WTC11 (cell line): ENCODE results near the gene DMRTA2. TPM values are rescaled to one million over a fixed set of nuclear protein-coding genes. Genes with fewer than 3 reads are reported as not detected.

Experiments
- ATAC-seq: fragments of 200-7000 bp; cut with Tn5 transposase; 2 replicates; pipeline ENCODE4 v1.10.0; 2021; ENCODE audit warnings: mild to moderate bottlenecking, moderate library complexity
- CTCF ChIA-PET: fragments of 300-600 bp; sonication (Branson Sonifier 250); formaldehyde crosslinking; loops from one replicate; lab custom pipeline; 2021; ENCODE audit warnings: antibody characterized with exemption; lab: Charles Lee
- POLR2A ChIA-PET: fragments of 350-600 bp; sonication (Branson Sonifier 250); formaldehyde crosslinking; loops from one replicate; lab custom pipeline; 2021; ENCODE audit warnings: antibody characterized with exemption; lab: Charles Lee
- DNase-seq: peaks from one replicate; pipeline ENCODE4 v3.0.0; 2021; ENCODE audit warnings: low spot score
- H3K27ac Mint-ChIP-seq: 2 replicates; pipeline ENCODE4 v1.8.0; 2021; ENCODE audit warnings: mixed read lengths
- H3K27me3 Mint-ChIP-seq: 2 replicates; pipeline ENCODE4 v1.8.0; 2021; ENCODE audit warnings: low read depth, mild to moderate bottlenecking, moderate library complexity, mixed read lengths
- H3K36me3 Mint-ChIP-seq: 2 replicates; pipeline ENCODE4 v1.8.0; 2021; ENCODE audit warnings: mixed read lengths
- H3K4me1 Mint-ChIP-seq: 2 replicates; pipeline ENCODE4 v1.8.0; 2022; ENCODE audit warnings: mixed read lengths
- H3K4me3 Mint-ChIP-seq: 2 replicates; pipeline ENCODE4 v1.8.0; 2021; ENCODE audit warnings: mild to moderate bottlenecking, moderate library complexity, mixed read lengths
- H3K9me3 Mint-ChIP-seq: 2 replicates; pipeline ENCODE4 v1.8.0; 2021; ENCODE audit warnings: mixed read lengths
- ATF1 ChIP-seq: sonication (generic); formaldehyde crosslinking; IDR thresholded peaks from 2 replicates; pipeline ENCODE4 v1.8.1; 2023; ENCODE audit warnings: mild to moderate bottlenecking, moderate library complexity, missing genetic modification reagents
- ESRRA ChIP-seq: sonication (generic); formaldehyde crosslinking; IDR thresholded peaks from 2 replicates; pipeline ENCODE4 v1.8.1; 2022; ENCODE audit warnings: mild to moderate bottlenecking, missing genetic modification reagents, borderline replicate concordance
- FOXK1 ChIP-seq: sonication (generic); formaldehyde crosslinking; IDR thresholded peaks from 2 replicates; pipeline ENCODE4 v1.8.0; 2022; ENCODE audit warnings: mild to moderate bottlenecking, moderate library complexity, missing genetic modification reagents
- GABPB1 ChIP-seq: sonication (generic); formaldehyde crosslinking; IDR thresholded peaks from 2 replicates; pipeline ENCODE4 v1.8.1; 2023; ENCODE audit warnings: mild to moderate bottlenecking, missing genetic modification reagents
- GTF2I ChIP-seq: fragments of 250-450 bp; sonication (Bioruptor Pico); conservative IDR thresholded peaks from 2 replicates; pipeline ENCODE4 v1.4.0; 2021; ENCODE audit warnings: mild to moderate bottlenecking
- IRF2 ChIP-seq: sonication (generic); formaldehyde crosslinking; IDR thresholded peaks from 2 replicates; pipeline ENCODE4 v1.8.0; 2022; ENCODE audit warnings: low read depth, missing genetic modification reagents, borderline replicate concordance
- MXD4 ChIP-seq: fragments of 250-450 bp; sonication (Bioruptor Pico); IDR thresholded peaks from 2 replicates; pipeline ENCODE4 v1.8.0; 2021; ENCODE audit warnings: mild to moderate bottlenecking, moderate library complexity, borderline replicate concordance
- NR3C1 ChIP-seq: sonication (generic); formaldehyde crosslinking; conservative IDR thresholded peaks from 2 replicates; pipeline ENCODE4 v1.8.1; 2023; ENCODE audit warnings: low read depth, mild to moderate bottlenecking, missing genetic modification reagents
- OVOL2 ChIP-seq: fragments of 250-450 bp; sonication (Bioruptor Pico); IDR thresholded peaks from 2 replicates; pipeline ENCODE4 v1.9.0; 2021; ENCODE audit warnings: mild to moderate bottlenecking, borderline replicate concordance
- PRRX2 ChIP-seq: fragments of 250-450 bp; sonication (Bioruptor Pico); IDR thresholded peaks from 2 replicates; pipeline ENCODE4 v1.8.0; 2021; ENCODE audit warnings: mild to moderate bottlenecking
- RELA ChIP-seq: sonication (generic); formaldehyde crosslinking; IDR thresholded peaks from 2 replicates; pipeline ENCODE4 v1.8.1; 2022; ENCODE audit warnings: missing genetic modification reagents, mild to moderate bottlenecking, borderline replicate concordance
- SOX15 ChIP-seq: fragments of 250-450 bp; sonication (Bioruptor Pico); IDR thresholded peaks from 2 replicates; pipeline ENCODE4 v1.9.0; 2021; ENCODE audit warnings: mild to moderate bottlenecking
- SP1 ChIP-seq: sonication (generic); formaldehyde crosslinking; conservative IDR thresholded peaks from 2 replicates; pipeline ENCODE4 v1.8.1; 2022; ENCODE audit warnings: missing genetic modification reagents
- TEAD4 ChIP-seq: sonication (generic); formaldehyde crosslinking; IDR thresholded peaks from 2 replicates; pipeline ENCODE4 v1.8.0; 2022; ENCODE audit warnings: mild to moderate bottlenecking, missing genetic modification reagents
- total RNA-seq: library from RNA; stranded (reverse); gene quantifications from 3 replicates; pipeline ENCODE4 v1.2.3, GENCODE V29; 2021
- TF ChIP-seq, protein P1 (sequence below): fragments of 200-600 bp; IDR thresholded peaks from 2 replicates; pipeline ENCODE4 v1.8.0; 2022; ENCODE audit warnings: antibody characterized with exemption
- TF ChIP-seq, protein P2 (sequence below): sonication (generic); formaldehyde crosslinking; IDR thresholded peaks from 2 replicates; pipeline ENCODE4 v1.8.0; 2023; ENCODE audit warnings: mild to moderate bottlenecking, missing genetic modification reagents
- TF ChIP-seq, protein P3 (sequence below): sonication (generic); formaldehyde crosslinking; IDR thresholded peaks from 2 replicates; pipeline ENCODE4 v1.8.1; 2022; ENCODE audit warnings: low read depth, mild to moderate bottlenecking, moderate library complexity, missing genetic modification reagents, borderline replicate concordance
- TF ChIP-seq, protein P4 (sequence below): sonication (generic); formaldehyde crosslinking; IDR thresholded peaks from 2 replicates; pipeline ENCODE4 v1.8.1; 2023; ENCODE audit warnings: mild to moderate bottlenecking, missing genetic modification reagents
- TF ChIP-seq, protein P5 (sequence below): sonication (generic); formaldehyde crosslinking; IDR thresholded peaks from 2 replicates; pipeline ENCODE4 v1.8.0; 2022; ENCODE audit warnings: mild to moderate bottlenecking, missing genetic modification reagents
- TF ChIP-seq, protein P6 (sequence below): sonication (generic); formaldehyde crosslinking; IDR thresholded peaks from 2 replicates; pipeline ENCODE4 v1.8.0; 2022; ENCODE audit warnings: mild to moderate bottlenecking, missing genetic modification reagents

The DMRTA2 gene
- total RNA-seq, 1 experiment from 2014 or later = not detected

DNA sequence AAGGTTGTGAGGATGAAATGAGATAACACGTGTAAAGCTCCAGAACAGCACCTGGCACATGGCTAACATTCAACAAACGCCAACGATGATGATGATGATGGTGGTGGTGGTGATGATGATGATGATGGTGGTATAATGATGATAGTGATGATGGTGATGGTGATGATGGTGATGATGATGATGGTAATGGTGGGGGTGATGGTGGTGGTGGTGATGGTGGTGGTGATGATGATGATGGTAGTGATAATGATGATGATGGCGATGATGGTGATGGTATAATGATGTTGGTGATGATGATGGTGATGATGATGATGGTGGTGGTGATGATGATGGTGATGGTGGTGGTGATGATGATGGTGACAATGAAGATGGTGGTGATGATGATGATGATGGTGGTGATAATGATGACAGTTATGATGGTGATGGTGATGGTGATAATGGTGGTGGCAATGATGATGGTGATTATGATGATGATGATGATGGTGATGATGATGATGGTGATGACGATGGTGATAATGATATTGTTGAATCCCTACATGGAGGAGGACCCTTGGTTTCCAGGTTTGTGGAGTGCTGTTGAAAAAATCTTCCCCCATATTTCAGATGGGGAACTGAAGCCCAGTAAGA is 54.1 kb downstream of the DMRTA2 start:
- Mint-ChIP-seq H3K4me1 (0 out of 2 replicates have a peak, but pooled peaks cover 4% of the 10 kb centered on the region), H3K4me3 (no peak overlapping the region)

DNA sequence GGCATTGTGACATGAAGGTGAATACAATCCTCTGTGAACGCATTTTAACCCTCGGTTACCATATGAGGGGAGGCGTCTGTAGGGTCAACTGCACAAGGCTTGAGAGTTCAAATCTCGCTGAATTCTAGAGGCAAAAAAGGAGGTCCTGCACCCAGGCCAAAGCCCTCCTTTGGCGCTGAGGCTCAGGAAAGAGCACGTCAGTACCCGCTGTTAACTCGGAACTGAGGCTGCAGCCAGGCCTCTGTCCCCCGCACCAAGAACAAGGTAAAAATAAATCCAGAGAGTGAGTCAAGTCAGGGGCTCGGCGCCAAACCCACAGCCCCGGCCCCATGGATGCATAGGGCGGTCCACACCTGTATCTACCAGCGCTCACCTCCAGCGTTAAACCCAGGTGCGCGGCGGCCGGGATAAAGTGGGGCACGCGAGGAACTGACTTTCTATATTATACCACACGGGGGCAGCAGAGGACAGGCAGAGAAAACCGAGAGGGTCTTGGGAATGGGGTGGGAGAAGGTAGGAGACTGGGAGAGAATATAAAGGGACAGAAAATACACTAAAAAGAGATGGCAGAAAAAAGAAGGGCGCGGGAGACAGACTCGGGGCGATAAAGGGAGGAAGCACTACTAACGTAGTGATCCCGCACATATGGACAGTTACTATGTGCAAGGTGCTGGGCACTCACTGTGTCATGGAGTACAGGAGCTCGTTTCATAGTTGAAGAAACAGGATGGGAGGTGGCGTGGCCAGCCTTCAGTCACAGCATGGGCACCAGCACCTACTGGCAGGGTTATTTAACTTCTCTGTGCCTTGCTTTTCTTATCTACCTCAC is 54.9 kb downstream of the DMRTA2 start:
- no peak for TF ChIP-seq FOXK1
- TF ChIP-seq, protein P1, sequence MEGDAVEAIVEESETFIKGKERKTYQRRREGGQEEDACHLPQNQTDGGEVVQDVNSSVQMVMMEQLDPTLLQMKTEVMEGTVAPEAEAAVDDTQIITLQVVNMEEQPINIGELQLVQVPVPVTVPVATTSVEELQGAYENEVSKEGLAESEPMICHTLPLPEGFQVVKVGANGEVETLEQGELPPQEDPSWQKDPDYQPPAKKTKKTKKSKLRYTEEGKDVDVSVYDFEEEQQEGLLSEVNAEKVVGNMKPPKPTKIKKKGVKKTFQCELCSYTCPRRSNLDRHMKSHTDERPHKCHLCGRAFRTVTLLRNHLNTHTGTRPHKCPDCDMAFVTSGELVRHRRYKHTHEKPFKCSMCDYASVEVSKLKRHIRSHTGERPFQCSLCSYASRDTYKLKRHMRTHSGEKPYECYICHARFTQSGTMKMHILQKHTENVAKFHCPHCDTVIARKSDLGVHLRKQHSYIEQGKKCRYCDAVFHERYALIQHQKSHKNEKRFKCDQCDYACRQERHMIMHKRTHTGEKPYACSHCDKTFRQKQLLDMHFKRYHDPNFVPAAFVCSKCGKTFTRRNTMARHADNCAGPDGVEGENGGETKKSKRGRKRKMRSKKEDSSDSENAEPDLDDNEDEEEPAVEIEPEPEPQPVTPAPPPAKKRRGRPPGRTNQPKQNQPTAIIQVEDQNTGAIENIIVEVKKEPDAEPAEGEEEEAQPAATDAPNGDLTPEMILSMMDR = peak; percentile 79
- Mint-ChIP-seq H3K4me1 (0 out of 2 replicates have a peak, but pooled peaks cover under 1% of the 10 kb centered on the region), H3K9me3 (no peaks in the 10 kb centered on the region), H3K4me3 (peak overlapping the region; percentile 42), H3K27ac (no peak overlapping the region), H3K27me3 (peaks cover 39% of the 10 kb centered on the region), H3K36me3 (no peaks in the 10 kb centered on the region)
- peak; percentile 93 for ATAC-seq
- CTCF ChIA-PET = interaction anchor here (0.6 to 1.1 kb wide), 8 partner anchors 19 to 338 kb away, joined by 3 to 9 read pairs (median 3); no protein-coding TSS in a partner anchor
- DNase-seq = peak; percentile 79
- POLR2A ChIA-PET = no interaction called here

More for the DNA sequence above, 54.1 kb downstream of the DMRTA2 start:
- POLR2A ChIA-PET = no interaction called here
- CTCF ChIA-PET = interaction anchor here (0.6 to 1.5 kb wide), 9 partner anchors 20 to 337 kb away, joined by 3 to 9 read pairs (median 3); no protein-coding TSS in a partner anchor
- Mint-ChIP-seq H3K36me3 (peaks cover 2% of the 10 kb centered on the region), H3K27ac (no peak overlapping the region), H3K9me3 (peaks cover 6% of the 10 kb centered on the region), H3K27me3 (peaks cover 35% of the 10 kb centered on the region)
- DNase-seq (no peak), ATAC-seq (no peak)
- TF ChIP-seq SOX15 (no peak), ATF1 (CRISPR knock-in tag) (no peak), PRRX2 (CRISPR knock-in tag) (no peak), SP1 (CRISPR knock-in tag) (no peak), ESRRA (CRISPR knock-in tag) (no peak), GTF2I (CRISPR knock-in tag) (no peak), GABPB1 (no peak), NR3C1 (CRISPR knock-in tag) (no peak), IRF2 (CRISPR knock-in tag) (no peak), TEAD4 (CRISPR knock-in tag) (no peak), RELA (no peak), OVOL2 (CRISPR knock-in tag) (no peak), MXD4 (CRISPR knock-in tag) (no peak)
- TF ChIP-seq, protein P2, sequence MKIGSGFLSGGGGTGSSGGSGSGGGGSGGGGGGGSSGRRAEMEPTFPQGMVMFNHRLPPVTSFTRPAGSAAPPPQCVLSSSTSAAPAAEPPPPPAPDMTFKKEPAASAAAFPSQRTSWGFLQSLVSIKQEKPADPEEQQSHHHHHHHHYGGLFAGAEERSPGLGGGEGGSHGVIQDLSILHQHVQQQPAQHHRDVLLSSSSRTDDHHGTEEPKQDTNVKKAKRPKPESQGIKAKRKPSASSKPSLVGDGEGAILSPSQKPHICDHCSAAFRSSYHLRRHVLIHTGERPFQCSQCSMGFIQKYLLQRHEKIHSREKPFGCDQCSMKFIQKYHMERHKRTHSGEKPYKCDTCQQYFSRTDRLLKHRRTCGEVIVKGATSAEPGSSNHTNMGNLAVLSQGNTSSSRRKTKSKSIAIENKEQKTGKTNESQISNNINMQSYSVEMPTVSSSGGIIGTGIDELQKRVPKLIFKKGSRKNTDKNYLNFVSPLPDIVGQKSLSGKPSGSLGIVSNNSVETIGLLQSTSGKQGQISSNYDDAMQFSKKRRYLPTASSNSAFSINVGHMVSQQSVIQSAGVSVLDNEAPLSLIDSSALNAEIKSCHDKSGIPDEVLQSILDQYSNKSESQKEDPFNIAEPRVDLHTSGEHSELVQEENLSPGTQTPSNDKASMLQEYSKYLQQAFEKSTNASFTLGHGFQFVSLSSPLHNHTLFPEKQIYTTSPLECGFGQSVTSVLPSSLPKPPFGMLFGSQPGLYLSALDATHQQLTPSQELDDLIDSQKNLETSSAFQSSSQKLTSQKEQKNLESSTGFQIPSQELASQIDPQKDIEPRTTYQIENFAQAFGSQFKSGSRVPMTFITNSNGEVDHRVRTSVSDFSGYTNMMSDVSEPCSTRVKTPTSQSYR (CRISPR knock-in tag) = no peak
- TF ChIP-seq, protein P3, sequence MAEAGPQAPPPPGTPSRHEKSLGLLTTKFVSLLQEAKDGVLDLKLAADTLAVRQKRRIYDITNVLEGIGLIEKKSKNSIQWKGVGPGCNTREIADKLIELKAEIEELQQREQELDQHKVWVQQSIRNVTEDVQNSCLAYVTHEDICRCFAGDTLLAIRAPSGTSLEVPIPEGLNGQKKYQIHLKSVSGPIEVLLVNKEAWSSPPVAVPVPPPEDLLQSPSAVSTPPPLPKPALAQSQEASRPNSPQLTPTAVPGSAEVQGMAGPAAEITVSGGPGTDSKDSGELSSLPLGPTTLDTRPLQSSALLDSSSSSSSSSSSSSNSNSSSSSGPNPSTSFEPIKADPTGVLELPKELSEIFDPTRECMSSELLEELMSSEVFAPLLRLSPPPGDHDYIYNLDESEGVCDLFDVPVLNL (CRISPR knock-in tag) = no peak
- TF ChIP-seq, protein P4, sequence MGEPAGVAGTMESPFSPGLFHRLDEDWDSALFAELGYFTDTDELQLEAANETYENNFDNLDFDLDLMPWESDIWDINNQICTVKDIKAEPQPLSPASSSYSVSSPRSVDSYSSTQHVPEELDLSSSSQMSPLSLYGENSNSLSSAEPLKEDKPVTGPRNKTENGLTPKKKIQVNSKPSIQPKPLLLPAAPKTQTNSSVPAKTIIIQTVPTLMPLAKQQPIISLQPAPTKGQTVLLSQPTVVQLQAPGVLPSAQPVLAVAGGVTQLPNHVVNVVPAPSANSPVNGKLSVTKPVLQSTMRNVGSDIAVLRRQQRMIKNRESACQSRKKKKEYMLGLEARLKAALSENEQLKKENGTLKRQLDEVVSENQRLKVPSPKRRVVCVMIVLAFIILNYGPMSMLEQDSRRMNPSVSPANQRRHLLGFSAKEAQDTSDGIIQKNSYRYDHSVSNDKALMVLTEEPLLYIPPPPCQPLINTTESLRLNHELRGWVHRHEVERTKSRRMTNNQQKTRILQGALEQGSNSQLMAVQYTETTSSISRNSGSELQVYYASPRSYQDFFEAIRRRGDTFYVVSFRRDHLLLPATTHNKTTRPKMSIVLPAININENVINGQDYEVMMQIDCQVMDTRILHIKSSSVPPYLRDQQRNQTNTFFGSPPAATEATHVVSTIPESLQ (CRISPR knock-in tag) = no peak
- TF ChIP-seq, protein P5, sequence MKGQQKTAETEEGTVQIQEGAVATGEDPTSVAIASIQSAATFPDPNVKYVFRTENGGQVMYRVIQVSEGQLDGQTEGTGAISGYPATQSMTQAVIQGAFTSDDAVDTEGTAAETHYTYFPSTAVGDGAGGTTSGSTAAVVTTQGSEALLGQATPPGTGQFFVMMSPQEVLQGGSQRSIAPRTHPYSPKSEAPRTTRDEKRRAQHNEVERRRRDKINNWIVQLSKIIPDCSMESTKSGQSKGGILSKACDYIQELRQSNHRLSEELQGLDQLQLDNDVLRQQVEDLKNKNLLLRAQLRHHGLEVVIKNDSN = no peak
- TF ChIP-seq, protein P6, sequence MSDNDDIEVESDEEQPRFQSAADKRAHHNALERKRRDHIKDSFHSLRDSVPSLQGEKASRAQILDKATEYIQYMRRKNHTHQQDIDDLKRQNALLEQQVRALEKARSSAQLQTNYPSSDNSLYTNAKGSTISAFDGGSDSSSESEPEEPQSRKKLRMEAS (CRISPR knock-in tag) = no peak
